Thymus (tissue), 14 donors: ENCODE data around the gene NONO. TPM values are rescaled to one million over a fixed set of nuclear protein-coding genes. Genes with fewer than 3 reads are reported as not detected.

ENCODE experiments used
- DNase-seq, 9 donors: peaks; one replicate each; pipeline ENCODE4 v3.0.0-alpha.2; 2013; ENCODE audit warnings: low spot score in 9 of 9, low read depth in 6 of 9, missing footprints in 1 of 9
- H3K27ac ChIP-seq, 2 donors: one replicate each; pipeline ENCODE4 v1.5.1; 2013; ENCODE audit warnings: control low read depth in 1 of 2, low read depth in 1 of 2, low read length in 1 of 2, mild to moderate bottlenecking in 1 of 2, moderate library complexity in 1 of 2
- H3K27me3 ChIP-seq, 2 donors: one replicate each; pipeline ENCODE4 v1.5.1; 2013; ENCODE audit warnings: low read length in 1 of 2; ENCODE audit not compliant: control insufficient read depth in 2 of 2, insufficient read depth in 1 of 2
- H3K36me3 ChIP-seq, 2 donors: one replicate each; pipeline ENCODE4 v1.5.1; 2013; ENCODE audit warnings: low read length in 1 of 2, mild to moderate bottlenecking in 1 of 2, moderate library complexity in 1 of 2; ENCODE audit not compliant: control insufficient read depth in 2 of 2, insufficient read depth in 2 of 2
- H3K4me1 ChIP-seq, 2 donors: one replicate each; pipeline ENCODE4 v1.5.1; 2013; ENCODE audit warnings: low read length in 2 of 2; ENCODE audit not compliant: control insufficient read depth in 2 of 2, insufficient read depth in 2 of 2
- H3K4me3 ChIP-seq, 2 donors: one replicate each; pipeline ENCODE4 v1.5.1; 2013; ENCODE audit warnings: low read length in 2 of 2, control low read depth in 1 of 2, mild to moderate bottlenecking in 1 of 2
- H3K9me3 ChIP-seq, 2 donors: one replicate each; pipeline ENCODE4 v1.5.1; 2013; ENCODE audit warnings: low read length in 1 of 2, mild to moderate bottlenecking in 1 of 2; ENCODE audit not compliant: control insufficient read depth in 2 of 2, insufficient read depth in 1 of 2
- WGBS: extraction: QIAGEN DNeasy Blood & Tissue Kit; methylation state at CpG from one replicate; pipeline ENCODE4 v1.1.7; 2013; 5-methylcytosine and 5-hydroxymethylcytosine counted together
- long read RNA-seq, 10 donors: transcript quantifications; one replicate each; lab custom pipeline, GENCODE V29; 2026
- polyA plus RNA-seq: library from polyadenylated mRNA; stranded (reverse); fragments of 200-250 nt; gene quantifications from one replicate; pipeline ENCODE4 v1.2.3, GENCODE V29; 2013
- total RNA-seq: library from RNA; stranded (reverse); fragments of 120-200 nt; gene quantifications from one replicate; pipeline ENCODE4 v1.2.4, GENCODE V29; 2013
- donor health status: healthy.

Gene NONO, protein sequence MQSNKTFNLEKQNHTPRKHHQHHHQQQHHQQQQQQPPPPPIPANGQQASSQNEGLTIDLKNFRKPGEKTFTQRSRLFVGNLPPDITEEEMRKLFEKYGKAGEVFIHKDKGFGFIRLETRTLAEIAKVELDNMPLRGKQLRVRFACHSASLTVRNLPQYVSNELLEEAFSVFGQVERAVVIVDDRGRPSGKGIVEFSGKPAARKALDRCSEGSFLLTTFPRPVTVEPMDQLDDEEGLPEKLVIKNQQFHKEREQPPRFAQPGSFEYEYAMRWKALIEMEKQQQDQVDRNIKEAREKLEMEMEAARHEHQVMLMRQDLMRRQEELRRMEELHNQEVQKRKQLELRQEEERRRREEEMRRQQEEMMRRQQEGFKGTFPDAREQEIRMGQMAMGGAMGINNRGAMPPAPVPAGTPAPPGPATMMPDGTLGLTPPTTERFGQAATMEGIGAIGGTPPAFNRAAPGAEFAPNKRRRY
- total RNA-seq = 483 TPM
- polyA plus RNA-seq = 170 TPM
- long read RNA-seq, donor 1, transcript NONO-201 (12 exons, 2,713 nt) = major isoform, 10 of 13 reads
- long read RNA-seq, donor 1, partial matches to known transcripts = 0 of 13 reads
- long read RNA-seq, donor 1, other reads (novel, unspliced or antisense) = 0 of 13 reads
- long read RNA-seq, donor 2, transcript NONO-202 (11 exons, 2,606 nt) = minor isoform, 17 of 216 reads
- long read RNA-seq, donor 2, transcript NONO-201 (12 exons, 2,713 nt) = major isoform, 100 of 216 reads
- long read RNA-seq, donor 2, partial matches to known transcripts = 74 of 216 reads
- long read RNA-seq, donor 2, other reads (novel, unspliced or antisense) = 22 of 216 reads
- long read RNA-seq, donor 3, transcript NONO-202 (11 exons, 2,606 nt) = minor isoform, 12 of 168 reads
- long read RNA-seq, donor 3, transcript NONO-201 (12 exons, 2,713 nt) = major isoform, 86 of 168 reads
- long read RNA-seq, donor 3, partial matches to known transcripts = 57 of 168 reads
- long read RNA-seq, donor 3, other reads (novel, unspliced or antisense) = 10 of 168 reads
- long read RNA-seq, donor 4, transcript NONO-201 (12 exons, 2,713 nt) = major isoform, 33 of 82 reads
- long read RNA-seq, donor 4, partial matches to known transcripts = 43 of 82 reads
- long read RNA-seq, donor 4, other reads (novel, unspliced or antisense) = 0 of 82 reads
- long read RNA-seq, donor 5, transcript NONO-202 (11 exons, 2,606 nt) = minor isoform, 10 of 220 reads
- long read RNA-seq, donor 5, transcript NONO-201 (12 exons, 2,713 nt) = major isoform, 85 of 220 reads
- long read RNA-seq, donor 5, partial matches to known transcripts = 114 of 220 reads
- long read RNA-seq, donor 5, other reads (novel, unspliced or antisense) = 7 of 220 reads
- long read RNA-seq, donor 6, transcript NONO-201 (12 exons, 2,713 nt) = major isoform, 59 of 362 reads
- long read RNA-seq, donor 6, partial matches to known transcripts = 298 of 362 reads
- long read RNA-seq, donor 6, other reads (novel, unspliced or antisense) = 0 of 362 reads
- long read RNA-seq, donor 7, transcript NONO-202 (11 exons, 2,606 nt) = minor isoform, 7 of 417 reads
- long read RNA-seq, donor 7, transcript NONO-201 (12 exons, 2,713 nt) = major isoform, 77 of 417 reads
- long read RNA-seq, donor 7, partial matches to known transcripts = 330 of 417 reads
- long read RNA-seq, donor 7, other reads (novel, unspliced or antisense) = 0 of 417 reads
- long read RNA-seq, donor 8, transcript NONO-201 (12 exons, 2,713 nt) = major isoform, 31 of 59 reads
- long read RNA-seq, donor 8, transcript NONO-202 (11 exons, 2,606 nt) = minor isoform, 6 of 59 reads
- long read RNA-seq, donor 8, partial matches to known transcripts = 21 of 59 reads
- long read RNA-seq, donor 8, other reads (novel, unspliced or antisense) = 0 of 59 reads
- long read RNA-seq, donor 9, transcript NONO-202 (11 exons, 2,606 nt) = minor isoform, 10 of 79 reads
- long read RNA-seq, donor 9, transcript NONO-201 (12 exons, 2,713 nt) = major isoform, 49 of 79 reads
- long read RNA-seq, donor 9, partial matches to known transcripts = 19 of 79 reads
- long read RNA-seq, donor 9, other reads (novel, unspliced or antisense) = 0 of 79 reads
- long read RNA-seq, donor 10, transcript NONO-201 (12 exons, 2,713 nt) = major isoform, 47 of 114 reads
- long read RNA-seq, donor 10, transcript NONO-202 (11 exons, 2,606 nt) = minor isoform, 8 of 114 reads
- long read RNA-seq, donor 10, partial matches to known transcripts = 59 of 114 reads
- long read RNA-seq, donor 10, other reads (novel, unspliced or antisense) = 0 of 114 reads

DNA sequence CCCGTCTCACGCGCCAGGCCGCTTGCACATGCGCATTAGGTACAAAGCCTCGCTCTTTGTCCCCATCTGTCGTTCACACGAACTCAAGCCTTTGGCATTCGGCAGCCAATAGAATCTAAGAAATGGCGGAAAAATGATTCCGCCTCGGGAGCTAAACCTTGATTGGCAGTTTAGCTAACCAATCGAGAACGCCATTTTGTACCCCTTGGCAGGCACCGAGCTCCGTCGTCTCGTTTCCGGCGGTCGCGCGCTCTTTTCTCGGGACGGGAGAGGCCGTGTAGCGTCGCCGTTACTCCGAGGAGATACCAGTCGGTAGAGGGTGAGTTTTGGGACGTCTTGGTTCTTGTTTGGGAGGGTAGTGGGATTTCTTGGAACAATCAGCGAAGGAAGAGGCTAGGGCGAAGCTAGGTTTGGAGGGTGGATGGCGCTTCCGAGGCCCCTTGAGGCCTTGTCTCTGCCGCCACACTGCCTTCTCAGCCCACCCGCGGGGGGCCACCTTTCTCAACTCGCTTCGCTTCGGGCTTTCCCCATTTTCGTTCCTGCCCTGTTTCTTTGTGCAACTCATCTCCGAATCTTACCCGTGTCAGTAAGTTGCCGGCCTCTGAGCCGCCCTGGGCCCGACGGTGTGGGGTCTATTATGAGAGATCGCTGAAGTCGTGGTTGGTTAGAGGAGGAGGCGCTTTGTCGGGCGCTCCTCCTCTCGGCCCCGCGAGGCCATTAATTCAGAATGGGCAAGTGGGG, at the start of gene NONO:
TSS of gene NONO (plus strand) at position 233 of the 741 bp plus-strand sequence. CDS start 7,003 bp downstream, outside the sequence.
- peaks cover 4% of the 10 kb centered on the region in 2 donors for H3K4me1 ChIP-seq
- H3K27me3 ChIP-seq = no peaks in the 10 kb centered on the region
- WGBS = under 1% methylated on average over 57 of the region's 57 CpGs
- peak within 1 kb of the TSS; percentile 90 to 96 for H3K27ac ChIP-seq
- DNase-seq = peak; percentile 90 to 100 (median 96)
- H3K9me3 ChIP-seq = peaks cover 0 to 6% of the 10 kb centered on the region in 2 donors
- peak within 1 kb of the TSS; percentile 71 to 82 for H3K4me3 ChIP-seq
- peaks cover 0 to 6% of the 10 kb centered on the region in 2 donors for H3K36me3 ChIP-seq

DNA sequence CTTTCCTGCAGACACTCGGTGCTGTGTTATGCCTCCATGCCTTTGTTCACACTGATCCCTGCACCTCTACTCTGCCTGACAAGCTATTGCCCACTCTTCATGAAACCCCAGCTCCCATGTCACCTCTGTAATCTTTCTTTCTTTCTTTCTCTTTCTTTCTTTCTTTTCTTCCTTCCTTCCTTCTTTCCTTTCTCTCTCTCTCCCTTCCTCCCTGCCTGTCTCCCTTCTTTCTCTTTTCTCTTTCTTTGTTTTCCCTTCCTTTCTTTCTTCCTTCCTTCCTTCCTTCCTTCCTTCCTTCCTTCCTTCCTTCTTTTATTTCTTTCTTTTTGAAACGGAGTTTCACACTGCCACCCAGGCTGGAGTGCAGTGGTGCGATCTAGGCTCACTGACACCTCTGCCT, 48.0 kb upstream of the NONO start:
- H3K27ac ChIP-seq = no peak overlapping the region
- H3K36me3 ChIP-seq = peaks cover 3 to 10% of the 10 kb centered on the region in 2 donors

DNA sequence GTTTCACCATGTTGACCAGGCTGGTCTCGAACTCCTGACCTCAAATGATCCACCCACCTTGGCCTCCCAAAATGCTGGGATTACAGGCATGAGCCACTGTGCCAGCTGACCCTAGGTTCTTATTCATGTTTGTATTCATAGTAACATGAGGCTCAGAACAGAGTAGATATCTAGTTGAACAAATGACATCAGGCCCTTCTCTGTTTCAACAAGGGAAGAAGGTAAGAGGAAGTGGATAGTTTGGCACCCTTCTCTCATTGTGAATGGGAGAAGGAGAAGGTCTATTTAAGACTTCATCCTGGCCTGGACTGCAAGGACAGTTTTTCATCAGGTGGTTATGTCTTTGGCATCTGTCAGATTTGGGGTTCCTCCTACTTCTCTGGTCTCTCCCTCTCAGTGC, 46.6 kb upstream of the NONO start:
- WGBS = 94% methylated on average over 1 of the region's 1 CpG
- Histone ChIP-seq H3K27me3 (no peaks in the 10 kb centered on the region), H3K9me3 (no peaks in the 10 kb centered on the region), H3K4me1 (no peaks in the 10 kb centered on the region), H3K27ac (no peak overlapping the region), H3K36me3 (peaks cover 11 to 23% of the 10 kb centered on the region in 2 donors), H3K4me3 (no peak overlapping the region)
- no peak for DNase-seq

More for the DNA sequence above, 48.0 kb upstream of the NONO start:
- no peak overlapping the region for H3K4me3 ChIP-seq
- no peaks in the 10 kb centered on the region for H3K9me3 ChIP-seq
- 92% methylated on average over 3 of the region's 3 CpGs for WGBS
- no peaks in the 10 kb centered on the region for H3K4me1 ChIP-seq
- DNase-seq = no peak
- no peaks in the 10 kb centered on the region for H3K27me3 ChIP-seq

- H3K4me1 ChIP-seq = no peaks in the 10 kb centered on the region
- peaks cover 39 to 50% of the 10 kb centered on the region in 2 donors for H3K36me3 ChIP-seq
- H3K4me3 ChIP-seq = no peak overlapping the region
- 97% methylated on average over 3 of the region's 3 CpGs for WGBS
- no peak overlapping the region for H3K27ac ChIP-seq
- no peaks in the 10 kb centered on the region for H3K27me3 ChIP-seq
- no peaks in the 10 kb centered on the region for H3K9me3 ChIP-seq
- no peak for DNase-seq
These were observed 43.7 kb upstream of the NONO start for GRCh38 chrX:71239781-71240180.

GRCh38 chrX:71241301-71241700, 42.1 kb upstream of the NONO start:
- WGBS = 97% methylated on average over 6 of the region's 6 CpGs
- Histone ChIP-seq H3K27me3 (no peaks in the 10 kb centered on the region), H3K4me3 (no peak overlapping the region), H3K9me3 (no peaks in the 10 kb centered on the region), H3K27ac (no peak overlapping the region), H3K4me1 (no peaks in the 10 kb centered on the region), H3K36me3 (peaks cover 52 to 64% of the 10 kb centered on the region in 2 donors)
- no peak for DNase-seq

- 97% methylated on average over 9 of the region's 9 CpGs for WGBS
- Histone ChIP-seq H3K27ac (no peak overlapping the region), H3K27me3 (no peaks in the 10 kb centered on the region), H3K4me3 (no peak overlapping the region), H3K36me3 (peaks cover 82 to 90% of the 10 kb centered on the region in 2 donors), H3K9me3 (no peaks in the 10 kb centered on the region), H3K4me1 (no peaks in the 10 kb centered on the region)
- no peak for DNase-seq
These were observed 38.9 kb upstream of the NONO start for GRCh38 chrX:71244359-71245128.

GRCh38 chrX:71245159-71245558, 38.3 kb upstream of the NONO start:
- no peak overlapping the region for H3K4me3 ChIP-seq
- no peaks in the 10 kb centered on the region for H3K4me1 ChIP-seq
- no peak overlapping the region for H3K27ac ChIP-seq
- WGBS = 95% methylated on average over 2 of the region's 2 CpGs
- peaks cover 86 to 90% of the 10 kb centered on the region in 2 donors for H3K36me3 ChIP-seq
- H3K27me3 ChIP-seq = no peaks in the 10 kb centered on the region
- no peaks in the 10 kb centered on the region for H3K9me3 ChIP-seq
- DNase-seq = no peak
